A549 treated with GW870086 at 1 μM for 4 hours (cell line): ENCODE measurements around the gene EVI5L. TPM values are rescaled to one million over a fixed set of nuclear protein-coding genes. Genes with fewer than 3 reads are reported as not detected.

Experiments used
- total RNA-seq: library from RNA; stranded (reverse); fragments of 200-300 nt; extraction: Qiagen RNA extraction; gene quantifications from 5 replicates; pipeline ENCODE4 v1.2.3, GENCODE V29; 2022; ENCODE audit warnings: low read depth

The EVI5L gene
- total RNA-seq = 1.3 to 1.7 TPM (median 1.5 TPM) in 5 replicates

GRCh38 chr19:7829561-7830271 lies at the start of gene EVI5L:
TSS of gene EVI5L (plus strand) at chr19:7830218. CDS start at chr19:7846543, 16,325 bp downstream.

GRCh38 chr19:7874076-7874896 lies 44.3 kb downstream of the EVI5L start, which contains the start of gene PRR36:
TSS of gene PRR36 (minus strand) at chr19:7874390. CDS start at chr19:7873689, 701 bp downstream.

GRCh38 chr19:7888145-7888825 lies 58.3 kb downstream of the EVI5L start, which contains the start of gene LRRC8E:
TSS of gene LRRC8E (plus strand) at chr19:7888510. CDS start at chr19:7895604, 7,094 bp downstream.

GRCh38 chr19:7903244-7904073 lies 73.4 kb downstream of the EVI5L start, which contains the start of gene MAP2K7:
TSS of gene MAP2K7 (plus strand) at chr19:7903877. CDS start at chr19:7903945, 68 bp downstream.

Other genes starting within 250 kb of the EVI5L start
- 4.0 to 5.8 TPM (median 5.0 TPM) in 5 replicates for gene CAMSAP3, start 234.4 kb upstream of the EVI5L start, total RNA-seq
- 21.3 to 25.7 TPM (median 24.5 TPM) in 5 replicates for gene XAB2, start 200.7 kb upstream of the EVI5L start, total RNA-seq
- 50.7 to 71.4 TPM (median 57.1 TPM) in 5 replicates for gene PET100, start 200.4 kb upstream of the EVI5L start, total RNA-seq
- not detected in 5 replicates for gene PCP2, start 196.5 kb upstream of the EVI5L start, total RNA-seq
- gene STXBP2, start 193.1 kb upstream of the EVI5L start, total RNA-seq = 32.9 to 41.8 TPM (median 40.6 TPM) in 5 replicates
- not detected in 5 replicates for gene RETN, start 161.2 kb upstream of the EVI5L start, total RNA-seq
- gene MCEMP1, start 153.1 kb upstream of the EVI5L start, total RNA-seq = not detected in 5 replicates
- gene TRAPPC5, start 149.4 kb upstream of the EVI5L start, total RNA-seq = 52.4 to 111 TPM (median 106 TPM) in 5 replicates
- not detected in 5 replicates for gene FCER2, start 128.1 kb upstream of the EVI5L start, total RNA-seq
- gene CLEC4G, start 98.1 kb upstream of the EVI5L start, total RNA-seq = not detected in 5 replicates
- not detected in 5 replicates for gene CD209, start 82.7 kb upstream of the EVI5L start, total RNA-seq
- gene CLEC4M, start 67.0 kb upstream of the EVI5L start, total RNA-seq = not detected in 5 replicates
- gene PRR36, start 44.2 kb downstream of the EVI5L start, total RNA-seq = 0.22 to 0.49 TPM (median 0.41 TPM) in 5 replicates
- 5.1 to 7.1 TPM (median 6.3 TPM) in 5 replicates for gene LRRC8E, start 58.3 kb downstream of the EVI5L start, total RNA-seq
- gene MAP2K7, start 73.7 kb downstream of the EVI5L start, total RNA-seq = 10.9 to 15.6 TPM (median 14.6 TPM) in 5 replicates
- 1.1 to 2.2 TPM (median 1.9 TPM) in 5 replicates for gene TGFBR3L, start 84.6 kb downstream of the EVI5L start, total RNA-seq
- gene SNAPC2, start 90.1 kb downstream of the EVI5L start, total RNA-seq = 19.7 to 30.6 TPM (median 27.1 TPM) in 5 replicates
- gene CTXN1, start 95.9 kb downstream of the EVI5L start, total RNA-seq = 10.4 to 21.1 TPM (median 20.1 TPM) in 5 replicates
- gene TIMM44, start 113.4 kb downstream of the EVI5L start, total RNA-seq = 24.7 to 28.6 TPM (median 27.5 TPM) in 5 replicates
- gene ELAVL1, start 175.4 kb downstream of the EVI5L start, total RNA-seq = 66.2 to 71.1 TPM (median 68.4 TPM) in 5 replicates
- gene CCL25, start 222.5 kb downstream of the EVI5L start, total RNA-seq = not detected in 5 replicates